GM10847 (cell line): Measurements from ENCODE around the gene DUSP5.

Source experiments
- POLR2A ChIP-seq: IDR thresholded peaks from 2 replicates; pipeline ENCODE4 v1.6.1; 2011; ENCODE audit not compliant: insufficient read length; ENCODE audit errors: extremely low read depth

DUSP5 gene

GRCh38 chr10:110535958-110536891, 38.5 kb downstream of the DUSP5 start:
- TF ChIP-seq POLR2A = no peak

DNA sequence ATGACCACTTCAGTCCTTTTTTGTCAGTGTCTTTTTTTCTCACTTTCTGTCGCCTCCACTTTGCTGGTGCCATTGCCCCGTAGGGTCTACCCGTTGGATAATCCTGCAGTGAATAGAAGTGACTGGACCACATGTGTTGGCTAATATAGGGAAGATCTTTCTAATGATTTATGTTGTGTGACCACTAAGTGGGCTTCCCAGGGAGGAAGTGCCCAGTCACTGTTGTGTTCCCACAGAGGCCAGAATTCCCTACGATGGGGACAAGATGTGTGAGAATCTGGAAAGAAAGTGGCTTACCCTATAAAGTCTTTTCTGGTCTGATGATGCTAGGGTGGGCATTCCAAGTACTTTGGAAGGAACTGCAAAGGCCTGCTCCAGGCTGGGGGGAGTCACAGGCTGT, 41.4 kb downstream of the DUSP5 start:
- TF ChIP-seq POLR2A = no peak

DNA sequence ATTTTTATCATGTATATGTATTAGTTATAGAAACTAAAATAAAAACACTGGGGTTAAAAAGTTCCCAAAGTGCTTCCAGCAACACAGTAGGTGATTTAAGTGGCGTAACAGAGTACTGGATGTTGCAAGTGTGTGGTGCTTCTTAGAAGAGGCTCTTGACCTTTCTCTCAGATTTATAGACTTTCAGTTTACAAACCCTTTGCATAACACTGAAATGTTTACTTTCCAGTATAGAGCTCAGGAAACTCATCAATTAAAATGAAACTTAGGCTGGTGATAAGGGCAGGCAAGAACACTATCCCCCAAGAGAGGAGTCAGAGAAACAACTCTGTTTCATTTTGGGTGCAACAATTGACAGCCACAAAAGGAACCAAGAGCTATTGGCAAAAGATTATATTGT, 42.3 kb downstream of the DUSP5 start:
- no peak for TF ChIP-seq POLR2A

DNA sequence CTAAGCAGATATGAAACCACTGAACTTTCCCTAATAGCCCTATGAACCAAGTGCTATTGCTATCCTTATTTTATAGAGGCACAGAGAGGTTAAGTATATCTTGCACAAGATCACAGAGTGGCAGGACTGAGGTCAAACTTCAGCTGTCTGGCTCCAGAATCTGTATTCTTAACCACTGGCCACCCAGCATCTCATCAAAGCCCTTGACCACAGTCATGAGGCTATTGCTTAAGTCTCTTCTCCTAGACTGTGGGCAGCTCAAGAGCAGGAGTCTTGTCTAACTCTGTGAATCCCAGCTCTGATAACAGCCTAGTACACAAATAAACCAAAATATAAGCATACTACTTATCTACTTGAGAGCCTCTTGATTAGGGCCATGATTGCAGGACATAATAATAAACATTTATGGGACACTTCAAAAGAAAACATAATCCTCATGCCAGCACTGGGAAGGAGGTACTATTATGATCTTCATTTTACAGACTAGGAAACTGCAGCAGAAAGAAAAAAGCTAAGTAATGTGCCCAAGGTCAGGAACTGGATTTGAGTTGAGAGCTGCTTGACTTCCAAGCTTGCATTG, 47.3 kb downstream of the DUSP5 start:
- no peak for TF ChIP-seq POLR2A

DNA sequence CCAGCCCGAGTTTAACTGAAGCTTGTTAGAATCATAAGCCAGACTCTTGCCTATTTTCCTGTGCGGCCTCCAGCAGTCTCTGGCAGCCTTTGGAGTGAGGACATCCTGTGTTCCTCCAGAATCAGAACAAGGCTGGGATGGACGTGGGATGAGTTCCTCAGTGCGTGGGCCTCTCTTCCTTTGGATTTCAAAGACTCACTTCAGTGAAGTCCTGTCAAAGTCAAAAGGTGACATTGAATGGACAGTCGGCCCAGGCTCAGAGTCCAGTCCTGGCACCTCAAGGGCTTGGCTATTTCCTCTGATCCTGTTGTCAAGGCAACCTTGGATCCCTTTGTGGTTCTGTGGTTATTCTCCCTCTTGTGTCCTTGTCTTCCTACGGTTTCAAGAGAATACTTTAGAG, 48.4 kb downstream of the DUSP5 start:
- no peak for TF ChIP-seq POLR2A

- TF ChIP-seq POLR2A = no peak
These were observed 48.9 kb downstream of the DUSP5 start for GRCh38 chr10:110546499-110547110.

- no peak for TF ChIP-seq POLR2A
These were observed 49.5 kb downstream of the DUSP5 start for GRCh38 chr10:110547139-110547761.

DNA sequence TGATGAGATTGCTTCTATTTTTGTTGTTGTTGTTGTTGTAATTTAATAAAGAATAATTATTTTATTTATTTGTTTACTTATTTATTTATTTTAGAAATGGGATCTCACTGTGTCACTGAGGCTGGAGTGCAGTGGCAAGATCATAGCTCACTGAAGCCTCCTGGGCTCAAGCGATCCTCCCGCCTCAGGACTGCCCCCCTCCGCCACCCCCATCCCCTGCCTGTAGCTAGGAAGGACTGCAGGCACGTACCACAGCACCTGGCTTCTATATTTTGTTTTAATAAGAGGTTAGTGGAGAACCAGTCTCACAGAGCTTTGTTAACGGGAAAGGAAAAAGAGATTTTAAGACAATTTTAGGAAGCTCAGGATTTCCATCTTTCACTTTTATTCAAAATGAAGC, 50.3 kb downstream of the DUSP5 start:
- no peak for TF ChIP-seq POLR2A

DNA sequence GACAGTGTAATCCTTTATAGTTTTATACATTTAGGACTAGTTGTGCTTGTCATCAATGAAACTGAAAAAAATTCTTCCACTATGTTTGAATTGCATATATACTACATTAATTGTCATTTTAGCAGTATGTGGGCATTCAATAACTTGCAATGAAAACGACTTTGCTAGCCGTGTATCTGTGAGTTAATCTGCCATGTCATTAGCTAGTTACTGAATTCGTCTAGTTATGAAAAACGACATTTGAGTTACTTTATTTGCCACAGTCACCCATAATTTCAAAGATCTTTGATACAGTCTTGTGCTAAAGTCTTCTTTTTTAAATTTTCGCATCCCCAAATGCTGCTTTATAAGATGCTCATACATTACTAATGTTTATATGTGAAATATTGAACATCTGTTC, 51.5 kb downstream of the DUSP5 start:
- TF ChIP-seq POLR2A = no peak

GRCh38 chr10:110553905-110554304, 56.2 kb downstream of the DUSP5 start:
- TF ChIP-seq POLR2A = no peak

- TF ChIP-seq POLR2A = no peak
These were observed 58.6 kb downstream of the DUSP5 start for GRCh38 chr10:110556296-110556695.

GRCh38 chr10:110556969-110557601, 59.4 kb downstream of the DUSP5 start:
- no peak for TF ChIP-seq POLR2A

GRCh38 chr10:110558041-110558440, 60.3 kb downstream of the DUSP5 start:
- TF ChIP-seq POLR2A = no peak

DNA sequence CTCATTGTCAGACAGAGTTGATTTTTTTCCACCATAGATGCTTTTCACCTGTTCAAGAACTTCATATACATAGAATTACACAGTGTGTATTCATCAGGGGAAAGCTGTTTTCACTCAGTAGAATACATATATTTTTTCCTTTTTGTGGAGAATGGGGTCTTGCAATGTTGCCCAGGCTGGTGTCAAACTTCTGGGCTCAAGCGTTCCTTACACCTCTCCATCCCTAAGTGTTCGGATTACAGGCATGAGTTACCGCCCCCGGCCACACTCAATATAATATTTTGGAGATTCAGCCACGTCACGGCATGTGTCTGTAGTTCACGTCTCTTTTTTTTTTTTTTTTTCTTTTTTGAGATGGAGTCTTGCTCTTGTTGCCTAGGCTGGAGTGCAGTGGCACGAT, 62.3 kb downstream of the DUSP5 start:
- no peak for TF ChIP-seq POLR2A
